K562 (cell line): ENCODE results near the gene TTC13. TPM values are rescaled to one million over a fixed set of nuclear protein-coding genes. Genes with fewer than 3 reads are reported as not detected.

Experiments
- ATAC-seq: fragments of 200-7000 bp; cut with Tn5 transposase; 3 replicates; pipeline ENCODE4 v1.9.1; 2020; ENCODE audit warnings: moderate library complexity
- BruUV-seq: library from RNA; stranded (reverse); fragments of 400-500 nt; replicated peaks from 2 replicates; lab custom pipeline; 2021; lab: Mats Ljungman, UMichigan
- CTCF ChIA-PET: fragments of 300-600 bp; formaldehyde crosslinking; extraction: SDS; loops from one replicate; lab custom pipeline; 2021; ENCODE audit warnings: low intra/inter-chr PET ratio; lab: Yijun Ruan, JAX
- POLR2A ChIA-PET: fragments of 300-600, 350-650 bp; sonication (Branson Sonifier 250); formaldehyde crosslinking; extraction: SDS; loops from one replicate; lab custom pipeline; 2021; ENCODE audit warnings: antibody characterized with exemption, inconsistent platforms; lab: Yijun Ruan, JAX
- DNase-seq, 4 experiments: peaks; one replicate each; pipeline versions ENCODE4 v3.0.0 to v3.0.0-alpha.2; 2011 to 2018; ENCODE audit warnings: low spot score in 3 of 4, mixed read lengths in 3 of 4; ENCODE audit errors: extremely low read depth in 1 of 4
- FAIRE-seq: peaks from 2 replicates; lab custom pipeline; 2011; peaks lifted over from hg19 to GRCh38; lab: Jason Lieb, UNC
- H2AFZ ChIP-seq: 2 replicates; pipeline ENCODE4 v1.6.0; 2011; ENCODE audit warnings: low read depth, low read length, control low read depth, inconsistent platforms
- H3K27ac ChIP-seq: fragments of 200-600 bp; 3 replicates; pipeline ENCODE4 v1.8.0; 2011; ENCODE audit warnings: low read depth, mild to moderate bottlenecking, control low read depth, inconsistent platforms, low read length, moderate library complexity, mixed read lengths; ENCODE audit errors: extremely low read depth
- H3K27me3 ChIP-seq, 2 experiments: fragments of 300-600 bp in 1 of 2; 2 replicates in 1 of 2; 3 replicates in 1 of 2; pipeline versions ENCODE4 v1.6.0 to v1.8.0; 2011; ENCODE audit warnings: inconsistent platforms in 2 of 2, low read length in 2 of 2, mild to moderate bottlenecking in 1 of 2, mixed read lengths in 1 of 2, moderate library complexity in 1 of 2; ENCODE audit not compliant: control insufficient read depth in 2 of 2, insufficient read depth in 2 of 2
- H3K36me3 ChIP-seq: fragments of 300-600 bp; 3 replicates; pipeline ENCODE4 v1.8.0; 2011; ENCODE audit warnings: mild to moderate bottlenecking, low read length, inconsistent platforms; ENCODE audit not compliant: control insufficient read depth, insufficient read depth
- H3K4me1 ChIP-seq, 2 experiments: fragments of 200-600 bp in 1 of 2; replicated peaks in 1 of 2; 2 replicates in 1 of 2; 3 replicates in 1 of 2; pipeline versions ENCODE4 v1.5.1 to v1.8.0; 2011; ENCODE audit warnings: inconsistent platforms in 2 of 2, low read length in 2 of 2, mild to moderate bottlenecking in 1 of 2, mixed read lengths in 1 of 2, moderate library complexity in 1 of 2; ENCODE audit not compliant: control insufficient read depth in 2 of 2, insufficient read depth in 2 of 2
- H3K4me2 ChIP-seq: 2 replicates; pipeline ENCODE4 v1.6.1; 2011; ENCODE audit warnings: low read length, control low read depth, inconsistent platforms, mixed read lengths; ENCODE audit not compliant: insufficient read depth
- H3K4me3 ChIP-seq: fragments of 200-600 bp; sonication (generic), shearing (Covaris generic); 2 replicates; pipeline ENCODE4 v1.5.1; 2016; ENCODE audit warnings: control low read depth, inconsistent platforms
- H3K79me2 ChIP-seq: fragments of 200-600 bp; 3 replicates; pipeline ENCODE4 v1.8.0; 2011; ENCODE audit warnings: low read length, inconsistent platforms; ENCODE audit not compliant: control insufficient read depth, insufficient read depth
- H3K9ac ChIP-seq, 2 experiments: 2 replicates each; pipeline versions ENCODE4 v1.6.0 to v1.6.1; 2011; ENCODE audit warnings: low read depth in 2 of 2, low read length in 2 of 2, control low read depth in 1 of 2, inconsistent platforms in 1 of 2, mild to moderate bottlenecking in 1 of 2, mixed read lengths in 1 of 2; ENCODE audit not compliant: insufficient read depth in 1 of 2
- H3K9me1 ChIP-seq: one replicate; pipeline ENCODE4 v1.6.0; 2011; ENCODE audit warnings: inconsistent platforms, mild to moderate bottlenecking, low read length, moderate library complexity; ENCODE audit not compliant: control insufficient read depth, insufficient read depth
- H3K9me3 ChIP-seq: replicated peaks from 2 replicates; pipeline ENCODE4 v1.5.1; 2011; ENCODE audit warnings: low read depth, low read length, inconsistent platforms; ENCODE audit not compliant: control insufficient read depth, insufficient read depth
- H4K20me1 ChIP-seq: replicated peaks from 2 replicates; pipeline ENCODE4 v1.6.1; 2011; ENCODE audit warnings: low read length, inconsistent platforms, mixed read lengths; ENCODE audit not compliant: control insufficient read depth, insufficient read depth
- ARHGAP35 ChIP-seq: fragments of 450-650 bp; IDR thresholded peaks from 2 replicates; pipeline ENCODE4 v1.6.1; 2018; ENCODE audit not compliant: partially characterized antibody
- CHD1 ChIP-seq: fragments of 200-600 bp; sonication (generic); IDR thresholded peaks from one replicate; pipeline ENCODE4 v1.6.1; 2012; ENCODE audit warnings: mild to moderate bottlenecking, moderate library complexity, low read length, inconsistent platforms
- DACH1 ChIP-seq: fragments of 450-650 bp; IDR thresholded peaks from 2 replicates; pipeline ENCODE4 v1.6.1; 2018; ENCODE audit not compliant: partially characterized antibody
- FOXK1 ChIP-seq: sonication (generic); formaldehyde crosslinking; IDR thresholded peaks from 2 replicates; pipeline ENCODE4 v1.8.0; 2022; ENCODE audit warnings: missing genetic modification reagents, mild to moderate bottlenecking, borderline replicate concordance
- NR2F6 ChIP-seq: fragments of 450-650 bp; formaldehyde crosslinking; IDR thresholded peaks from 2 replicates; pipeline ENCODE4 v1.4.0; 2020; ENCODE audit warnings: mild to moderate bottlenecking
- THRB ChIP-seq: fragments of 450-650 bp; formaldehyde crosslinking; conservative IDR thresholded peaks from 2 replicates; pipeline ENCODE4 v1.4.0; 2022; ENCODE audit warnings: mild to moderate bottlenecking, missing genetic modification characterization
- ZNF436 ChIP-seq: fragments of 250-450, 450-650 bp; sonication (Bioruptor Pico); formaldehyde crosslinking; IDR thresholded peaks from 2 replicates; pipeline ENCODE4 v1.7.0; 2020; ENCODE audit warnings: mild to moderate bottlenecking
- WGBS: fragments of 100-300 bp; shearing (Covaris generic); methylation state at CpG from one replicate; pipeline ENCODE4 v1.1.6; 2016; ENCODE audit warnings: low coverage, mixed read lengths; ENCODE audit not compliant: insufficient coverage; ENCODE audit errors: missing lambda C conversion rate; 5-methylcytosine and 5-hydroxymethylcytosine counted together
- in situ Hi-C: fragments of 300-500 bp; cut with MboI; formaldehyde crosslinking; loops from 4 replicates; pipeline ENCODE4 v1.15.0; 2018; ENCODE audit warnings: inconsistent platforms, mixed read lengths
- intact Hi-C: fragments of 100-400 bp; cut with micrococcal nuclease; formaldehyde crosslinking; loops from 2 replicates; pipeline ENCODE4 v1.14.2; 2022
- polyA plus RNA-seq, 8 experiments: library from polyadenylated mRNA; depleted of rRNA in 4 of 8; stranded (reverse) in 5 of 8; unstranded in 3 of 8; fragments of >200 nt; fragmentation: Nextera tagmentation in 2 of 8; fragmentation: Illumina TruSeq in 1 of 8; extraction: Ambion mirVana in 2 of 8; extraction: Trizol in 1 of 8; gene quantifications; 2 replicates each; pipeline versions ENCODE4 v1.2.1 to v1.2.3, GENCODE V29; 2011 to 2014; ENCODE audit warnings: inconsistent platforms in 1 of 8, missing spikeins in 1 of 8
- total RNA-seq, 7 experiments: library from RNA; depleted of rRNA in 6 of 7; stranded (reverse); fragments of >200 nt in 6 of 7; fragmentation: Illumina TruSeq in 2 of 7; extraction: Trizol in 2 of 7; gene quantifications; 2 replicates each; pipeline versions ENCODE4 v1.2.1 to v1.2.3, GENCODE V29; 2011 to 2021; ENCODE audit warnings: low replicate concordance in 1 of 7

The TTC13 gene
- total and polyA plus RNA-seq, 9 of the 15 experiments (the other 6 are each of a cell fraction or from before 2014, with no cell fraction given), result 1.7 to 13.8 (median 9.6) TPM

GRCh38 chr1:230857822-230858221, 120.8 kb downstream of the TTC13 start:
- TF ChIP-seq DACH1 (no peak), FOXK1 (CRISPR knock-in tag) (no peak), NR2F6 (CRISPR knock-in tag) (no peak), THRB (CRISPR knock-in tag) (no peak), ZNF436 (CRISPR knock-in tag) (no peak), CHD1 (no peak), ARHGAP35 (no peak)
- POLR2A ChIA-PET, result interaction anchor here (0.7 kb wide), 2 partner anchors 10 to 19 kb away, joined by 3 read pairs; no protein-coding TSS in a partner anchor
- no peak overlapping the region for H3K9ac ChIP-seq
- 25% methylated on average over 1 of the region's 1 CpG for WGBS
- no peaks in the 10 kb centered on the region for H3K79me2 ChIP-seq
- H2AFZ ChIP-seq, result no peak overlapping the region
- in situ Hi-C loops, result no loop called here
- CTCF ChIA-PET, result no interaction called here
- H4K20me1 ChIP-seq, result no peaks in the 10 kb centered on the region
- H3K27me3 ChIP-seq, result no peaks in the 10 kb centered on the region
- H3K9me1 ChIP-seq, result peaks cover 3% of the 10 kb centered on the region
- DNase-seq, result no peak
- intact Hi-C loops, result no loop called here
- H3K4me2 ChIP-seq, result no peak overlapping the region
- no peaks in the 10 kb centered on the region for H3K9me3 ChIP-seq
- FAIRE-seq, result no peak
- no peak overlapping the region for H3K27ac ChIP-seq
- peaks cover 4 to 8% of the 10 kb centered on the region in 2 experiments; a peak in 3 of 5 replicates for H3K4me1 ChIP-seq
- no peak overlapping the region for H3K4me3 ChIP-seq
- BruUV-seq, result no TSS peak
- no peaks in the 10 kb centered on the region; the same call in 2 of the 3 replicates for H3K36me3 ChIP-seq
- ATAC-seq, result no peak
